ENCODE measurements around the gene ARID4A. TPM values are rescaled to one million over a fixed set of nuclear protein-coding genes. Genes with fewer than 3 reads are reported as not detected.
A peak's percentile ranks its signal among the peaks of the same experiment; 100 is the strongest.

The ARID4A gene
- total RNA-seq, 2 donors from 2014 or later = 21.4 to 26.8 TPM

- Histone ChIP-seq H3K9ac (ENCODE audit: low read depth in 2 of 2, low read length in 2 of 2) (no peak overlapping the region), H3K27ac (no peak overlapping the region), H3K9me3 (no peaks in the 10 kb centered on the region), H3K27me3 (no peaks in the 10 kb centered on the region), H3K4me3 (no peak overlapping the region), H3K4me1 (no peaks in the 10 kb centered on the region), H3K36me3 (peaks cover 8% of the 10 kb centered on the region)
- TF ChIP-seq CTCF (IDR thresholded peaks at IDR 0.05) = no peak
- intact Hi-C loops (cut with DNase I) = no loop called here
- no peak for DNase-seq
Measured at GRCh38 chr14:58294201-58294600, 4.2 kb upstream of the ARID4A start.

GRCh38 chr14:58296726-58297125 lies 1.6 kb upstream of the ARID4A start:
- TF ChIP-seq CTCF (IDR thresholded peaks at IDR 0.05) = no peak
- no peak for DNase-seq
- no peaks in the 10 kb centered on the region for H3K27me3 ChIP-seq
- H3K36me3 ChIP-seq = peaks cover 8% of the 10 kb centered on the region
- peak overlapping the region in 1 of 2 donors; percentile 98 for H3K9ac ChIP-seq (ENCODE audit: low read depth in 2 of 2, low read length in 2 of 2)
- H3K4me3 ChIP-seq = peak overlapping the region; percentile 100
- intact Hi-C loops (cut with DNase I) = loop anchor here (5.0 kb wide), 1 partner anchor 49 kb away; no protein-coding TSS in a partner anchor
- peaks cover 8% of the 10 kb centered on the region for H3K4me1 ChIP-seq
- H3K27ac ChIP-seq = peak overlapping the region; percentile 94
- no peaks in the 10 kb centered on the region for H3K9me3 ChIP-seq

GRCh38 chr14:58297412-58297761 lies 968 bp upstream of the ARID4A start:
- TF ChIP-seq CTCF (IDR thresholded peaks at IDR 0.05) = no peak
- no peaks in the 10 kb centered on the region for H3K27me3 ChIP-seq
- peaks cover 8% of the 10 kb centered on the region for H3K4me1 ChIP-seq
- intact Hi-C loops (cut with DNase I) = loop anchor here (5.0 kb wide), 1 partner anchor 50 kb away; no protein-coding TSS in a partner anchor
- DNase-seq = no peak
- H3K4me3 ChIP-seq = peak overlapping the region; percentile 100
- H3K9me3 ChIP-seq = no peaks in the 10 kb centered on the region
- H3K9ac ChIP-seq (ENCODE audit: low read depth in 2 of 2, low read length in 2 of 2) = peak overlapping the region; percentile 71 to 98
- peaks cover 8% of the 10 kb centered on the region for H3K36me3 ChIP-seq
- H3K27ac ChIP-seq = peak overlapping the region; percentile 94

- intact Hi-C loops (cut with DNase I) = loop anchor here (5.0 kb wide), 1 partner anchor 51 kb away; no protein-coding TSS in a partner anchor
- TF ChIP-seq CTCF (IDR thresholded peaks at IDR 0.05) = no peak
- H3K4me1 ChIP-seq = peaks cover 8% of the 10 kb centered on the region
Measured at GRCh38 chr14:58297762-58298476, 436 bp upstream of the ARID4A start.

GRCh38 chr14:58299401-58300330 lies 1.3 kb downstream of the ARID4A start:
- TF ChIP-seq CTCF (IDR thresholded peaks at IDR 0.05) = no peak
- intact Hi-C loops (cut with DNase I) = loop anchor here (5.0 kb wide), 1 partner anchor 52 kb away; no protein-coding TSS in a partner anchor
- Histone ChIP-seq H3K9me3 (no peaks in the 10 kb centered on the region), H3K4me1 (peaks cover 8% of the 10 kb centered on the region), H3K27me3 (no peaks in the 10 kb centered on the region), H3K27ac (peak overlapping the region; percentile 96), H3K4me3 (peak overlapping the region; percentile 100), H3K9ac (ENCODE audit: low read depth in 2 of 2, low read length in 2 of 2) (peak overlapping the region; percentile 84 to 94), H3K36me3 (peaks cover 11% of the 10 kb centered on the region)
- peak; percentile 57 for DNase-seq

More at GRCh38 chr14:58297762-58298476, 436 bp upstream of the ARID4A start:
- H3K9ac ChIP-seq (ENCODE audit: low read depth in 2 of 2, low read length in 2 of 2) = peak overlapping the region; percentile 71 to 98
- H3K27me3 ChIP-seq = no peaks in the 10 kb centered on the region
- peak; percentile 99 for DNase-seq
- peak overlapping the region; percentile 96 for H3K27ac ChIP-seq
- H3K9me3 ChIP-seq = no peaks in the 10 kb centered on the region
- peak overlapping the region; percentile 100 for H3K4me3 ChIP-seq
- H3K36me3 ChIP-seq = peaks cover 9% of the 10 kb centered on the region
